H1 (cell line): Measurements from ENCODE around the gene SLIT3. TPM values are rescaled to one million over a fixed set of nuclear protein-coding genes. Genes with fewer than 3 reads are reported as not detected.

Source experiments
- CTCF ChIA-PET: fragments of 300-600 bp; sonication (Branson Sonifier 250); formaldehyde crosslinking; loops from one replicate; lab custom pipeline; 2021; ENCODE audit not compliant: partially characterized antibody; lab: Charles Lee
- POLR2A ChIA-PET: fragments of 300-600 bp; sonication (Branson Sonifier 250); formaldehyde crosslinking; loops from one replicate; lab custom pipeline; 2021; ENCODE audit warnings: inconsistent platforms; ENCODE audit not compliant: partially characterized antibody; lab: Charles Lee
- DNase-seq, 2 experiments: peaks; one replicate each; pipeline versions ENCODE4 v3.0.0 to v3.0.0-alpha.2; 2010 to 2022; ENCODE audit warnings: low spot score in 2 of 2, low read depth in 1 of 2, mixed read lengths in 1 of 2
- FAIRE-seq: peaks from 2 replicates; lab custom pipeline; 2011; peaks lifted over from hg19 to GRCh38; lab: Jason Lieb, UNC
- H2AFZ ChIP-seq: 2 replicates; pipeline ENCODE4 v1.8.1; 2012; ENCODE audit warnings: low read length, inconsistent platforms
- H2AK5ac ChIP-seq: 2 replicates; pipeline ENCODE4 v1.6.1; 2013; ENCODE audit warnings: low read depth, low read length
- H2BK120ac ChIP-seq: replicated peaks from 2 replicates; pipeline ENCODE3; 2013; ENCODE audit warnings: low read depth, low read length, inconsistent platforms
- H2BK12ac ChIP-seq: 2 replicates; pipeline ENCODE4 v1.6.1; 2013; ENCODE audit warnings: low read depth, low read length
- H2BK15ac ChIP-seq: 2 replicates; pipeline ENCODE4 v1.6.1; 2013; ENCODE audit warnings: low read length
- H2BK20ac ChIP-seq: 2 replicates; pipeline ENCODE4 v1.6.1; 2013; ENCODE audit warnings: low read length
- H2BK5ac ChIP-seq: 2 replicates; pipeline ENCODE4 v1.6.1; 2013; ENCODE audit warnings: low read depth, low read length
- H3K14ac ChIP-seq: 2 replicates; pipeline ENCODE4 v1.6.1; 2013; ENCODE audit warnings: inconsistent platforms; ENCODE audit not compliant: insufficient read length
- H3K18ac ChIP-seq: 2 replicates; pipeline ENCODE4 v1.6.1; 2013; ENCODE audit warnings: low read length; ENCODE audit errors: extremely low read depth
- H3K23ac ChIP-seq: 2 replicates; pipeline ENCODE4 v1.6.1; 2013; ENCODE audit warnings: inconsistent platforms; ENCODE audit not compliant: insufficient read length
- H3K23me2 ChIP-seq: 2 replicates; pipeline ENCODE4 v1.6.1; 2013; ENCODE audit warnings: low read depth, low read length
- H3K27ac ChIP-seq: 2 replicates; pipeline ENCODE4 v1.6.1; 2011; ENCODE audit warnings: low read depth, low read length, inconsistent platforms
- H3K27me3 ChIP-seq, 4 experiments: replicated peaks in 1 of 4; 1 replicate in 1 of 4; 2 replicates in 3 of 4; pipeline versions ENCODE4 v1.6.1 to v1.8.1; 2011 to 2013; ENCODE audit warnings: low read length in 3 of 4, mild to moderate bottlenecking in 3 of 4, inconsistent platforms in 2 of 4, mixed read lengths in 2 of 4, moderate library complexity in 1 of 4; ENCODE audit not compliant: control insufficient read depth in 3 of 4, insufficient read depth in 3 of 4; ENCODE audit errors: extremely low read depth in 1 of 4
- H3K36me3 ChIP-seq, 4 experiments: 2 replicates each; pipeline versions ENCODE4 v1.6.1 to v1.8.1; 2011 to 2013; ENCODE audit warnings: mild to moderate bottlenecking in 4 of 4, low read length in 3 of 4, moderate library complexity in 2 of 4, control low read depth in 1 of 4, inconsistent platforms in 1 of 4; ENCODE audit not compliant: insufficient read depth in 4 of 4, control insufficient read depth in 2 of 4
- H3K4ac ChIP-seq: replicated peaks from 2 replicates; pipeline ENCODE3; 2013; ENCODE audit warnings: low read length, low read depth, mixed read lengths, inconsistent platforms; ENCODE audit not compliant: insufficient read length
- H3K4me1 ChIP-seq, 4 experiments: replicated peaks in 1 of 4; 1 replicate in 1 of 4; 2 replicates in 3 of 4; pipeline versions ENCODE4 v1.6.1 to v1.8.1; 2011 to 2013; ENCODE audit warnings: low read length in 3 of 4, inconsistent platforms in 2 of 4, mixed read lengths in 1 of 4; ENCODE audit not compliant: insufficient read depth in 4 of 4, control insufficient read depth in 3 of 4
- H3K4me2 ChIP-seq, 2 experiments: 2 replicates each; pipeline versions ENCODE4 v1.6.1 to v1.8.1; 2011 to 2013; ENCODE audit warnings: low read depth in 2 of 2, low read length in 2 of 2, control low read depth in 1 of 2, inconsistent platforms in 1 of 2, mild to moderate bottlenecking in 1 of 2; ENCODE audit not compliant: insufficient read depth in 1 of 2
- H3K4me3 ChIP-seq, 4 experiments: fragments of 200-600, 300-600 bp in 1 of 4; sonication (generic), shearing (Covaris generic), sonication (Bioruptor Twin) in 1 of 4; 2 replicates each; pipeline versions ENCODE4 v1.5.1 to v1.8.1; 2011 to 2016; ENCODE audit warnings: low read length in 4 of 4, low read depth in 3 of 4, control low read depth in 2 of 4, inconsistent platforms in 2 of 4, mild to moderate bottlenecking in 2 of 4, mixed read lengths in 1 of 4, moderate library complexity in 1 of 4; ENCODE audit not compliant: insufficient read depth in 2 of 4; ENCODE audit errors: extremely low read depth in 1 of 4
- H3K56ac ChIP-seq: replicated peaks from 2 replicates; pipeline ENCODE3; 2013; ENCODE audit warnings: low read depth, mild to moderate bottlenecking, mixed read lengths, low read length, inconsistent platforms; ENCODE audit not compliant: insufficient read length
- H3K79me1 ChIP-seq: 2 replicates; pipeline ENCODE4 v1.6.1; 2013; ENCODE audit warnings: low read depth, low read length, control low read depth
- H3K79me2 ChIP-seq, 2 experiments: 2 replicates each; pipeline versions ENCODE4 v1.6.1 to v1.8.1; 2012 to 2013; ENCODE audit warnings: low read length in 2 of 2, mild to moderate bottlenecking in 2 of 2, inconsistent platforms in 1 of 2; ENCODE audit not compliant: insufficient read depth in 2 of 2, control insufficient read depth in 1 of 2
- H3K9ac ChIP-seq, 4 experiments: replicated peaks in 1 of 4; 1 replicate in 1 of 4; 2 replicates in 3 of 4; pipeline versions ENCODE4 v1.6.1 to v1.8.1; 2011 to 2013; ENCODE audit warnings: low read depth in 3 of 4, low read length in 3 of 4, control low read depth in 2 of 4, mild to moderate bottlenecking in 2 of 4, moderate library complexity in 2 of 4, inconsistent platforms in 1 of 4; ENCODE audit errors: extremely low read depth in 1 of 4
- H3K9me3 ChIP-seq, 2 experiments: 2 replicates each; pipeline versions ENCODE4 v1.6.1 to v1.8.1; 2012 to 2013; ENCODE audit warnings: mild to moderate bottlenecking in 2 of 2, moderate library complexity in 2 of 2, control low read depth in 1 of 2, inconsistent platforms in 1 of 2, low read depth in 1 of 2, low read length in 1 of 2, mixed read lengths in 1 of 2; ENCODE audit not compliant: insufficient read depth in 2 of 2
- H4K20me1 ChIP-seq, 2 experiments: replicated peaks in 1 of 2; 2 replicates each; pipeline versions ENCODE3 to v1.8.1; 2011 to 2013; ENCODE audit warnings: inconsistent platforms in 2 of 2, low read length in 2 of 2, mild to moderate bottlenecking in 1 of 2; ENCODE audit not compliant: insufficient read depth in 2 of 2, control insufficient read depth in 1 of 2
- H4K5ac ChIP-seq: 2 replicates; pipeline ENCODE4 v1.6.1; 2013; ENCODE audit warnings: low read length, low read depth, mixed read lengths, inconsistent platforms; ENCODE audit not compliant: insufficient read length
- H4K8ac ChIP-seq: 2 replicates; pipeline ENCODE4 v1.8.0; 2013; ENCODE audit warnings: mild to moderate bottlenecking, moderate library complexity, low read length, inconsistent platforms; ENCODE audit not compliant: insufficient read depth; ENCODE audit errors: extremely low read depth
- H4K91ac ChIP-seq: replicated peaks from 2 replicates; pipeline ENCODE3; 2013; ENCODE audit warnings: low read length, mixed read lengths, inconsistent platforms; ENCODE audit not compliant: insufficient read length
- CHD2 ChIP-seq: IDR thresholded peaks from 2 replicates; pipeline ENCODE4 v1.6.1; 2012; ENCODE audit warnings: low read length, improper control_type of control experiment
- GABPA ChIP-seq: IDR thresholded peaks from 2 replicates; pipeline ENCODE4 v1.6.1; 2011; ENCODE audit warnings: mild to moderate bottlenecking, low read length, moderate library complexity, borderline replicate concordance; ENCODE audit not compliant: insufficient read depth
- NANOG ChIP-seq: IDR thresholded peaks from 2 replicates; pipeline ENCODE4 v1.6.1; 2011; ENCODE audit warnings: low read length, low read depth, mild to moderate bottlenecking, inconsistent platforms; ENCODE audit not compliant: insufficient read depth, poor library complexity, severe bottlenecking
- POU5F1 ChIP-seq: IDR thresholded peaks from 2 replicates; pipeline ENCODE4 v1.6.1; 2011; ENCODE audit warnings: low read depth, mild to moderate bottlenecking, low read length, moderate library complexity
- RFX5 ChIP-seq: IDR thresholded peaks from 2 replicates; pipeline ENCODE4 v1.6.1; 2011; ENCODE audit warnings: low read depth, low read length, improper control_type of control experiment, borderline replicate concordance
- RXRA ChIP-seq: IDR thresholded peaks from 2 replicates; pipeline ENCODE4 v1.6.1; 2011; ENCODE audit warnings: low read depth, mild to moderate bottlenecking, low read length, moderate library complexity; ENCODE audit not compliant: insufficient read depth
- SIX5 ChIP-seq: IDR thresholded peaks from 2 replicates; pipeline ENCODE4 v1.6.1; 2011; ENCODE audit warnings: mild to moderate bottlenecking, low read depth, low read length
- SRF ChIP-seq: IDR thresholded peaks from 2 replicates; pipeline ENCODE4 v1.6.1; 2011; ENCODE audit warnings: mild to moderate bottlenecking, low read depth, low read length, moderate library complexity
- SUZ12 ChIP-seq: fragments of 200-600 bp; sonication (generic); IDR thresholded peaks from 2 replicates; pipeline ENCODE4 v1.6.1; 2012; ENCODE audit warnings: mild to moderate bottlenecking, inconsistent platforms, low read length, moderate library complexity, mixed read lengths
- WGBS, 2 experiments: shearing (Covaris generic) in 1 of 2; methylation state at CpG; one replicate each; pipeline versions ENCODE4 v1.1.6 to v1.1.7; 2013 to 2015; ENCODE audit warnings: low lambda C conversion rate in 2 of 2, mixed read lengths in 2 of 2, inconsistent platforms in 1 of 2, low coverage in 1 of 2, missing lambda C conversion rate in 1 of 2; ENCODE audit not compliant: insufficient replicate concordance in 2 of 2, insufficient coverage in 1 of 2, insufficient read length in 1 of 2; ENCODE audit errors: extremely low coverage in 1 of 2, missing lambda C conversion rate in 1 of 2; 5-methylcytosine and 5-hydroxymethylcytosine counted together
- polyA plus RNA-seq, 7 experiments: library from polyadenylated mRNA; depleted of rRNA in 3 of 7; stranded (reverse) in 5 of 7; unstranded in 2 of 7; fragments of >200 nt in 5 of 7; fragments of 200-250 nt in 2 of 7; gene quantifications; 1 replicate in 5 of 7; 2 replicates in 1 of 7; 4 replicates in 1 of 7; pipeline versions ENCODE4 v1.2.1 to v1.2.3, GENCODE V29; 2011 to 2013; ENCODE audit warnings: missing spikeins in 2 of 7, mixed read lengths in 2 of 7
- total RNA-seq: library from RNA; stranded (reverse); fragmentation: NEBNext Ultra II Directional; extraction: Animal tissue kit (Norgen Biotek cat#: 25700); gene quantifications from 2 replicates; pipeline ENCODE4 v1.2.1, GENCODE V29; 2021
- TF ChIP-seq, protein P1 (sequence below): IDR thresholded peaks from 2 replicates; pipeline ENCODE4 v1.6.1; 2012; ENCODE audit warnings: inconsistent platforms

SLIT3 gene
- total and polyA plus RNA-seq, 2 of the 8 experiments (the other 6 are each of a cell fraction or from before 2014, with no cell fraction given): 1.1 to 1.2 TPM

- H2BK120ac ChIP-seq: no peak overlapping the region
- H3K9ac ChIP-seq: no peak overlapping the region
- FAIRE-seq: no peak
- TF ChIP-seq CHD2: no peak
- TF ChIP-seq, protein P1, sequence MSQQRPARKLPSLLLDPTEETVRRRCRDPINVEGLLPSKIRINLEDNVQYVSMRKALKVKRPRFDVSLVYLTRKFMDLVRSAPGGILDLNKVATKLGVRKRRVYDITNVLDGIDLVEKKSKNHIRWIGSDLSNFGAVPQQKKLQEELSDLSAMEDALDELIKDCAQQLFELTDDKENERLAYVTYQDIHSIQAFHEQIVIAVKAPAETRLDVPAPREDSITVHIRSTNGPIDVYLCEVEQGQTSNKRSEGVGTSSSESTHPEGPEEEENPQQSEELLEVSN: no peak
- TF ChIP-seq SUZ12: no peak
- TF ChIP-seq SRF: no peak
- no peak for TF ChIP-seq NANOG
- no peak for TF ChIP-seq SIX5
- no peak for TF ChIP-seq RFX5
- TF ChIP-seq RXRA: no peak
- no peak for TF ChIP-seq POU5F1
- no peak for TF ChIP-seq GABPA
- no peak overlapping the region for H3K27ac ChIP-seq
- H3K14ac ChIP-seq: no peak overlapping the region
- 100% methylated on average over 3 of the region's 3 CpGs; no CpG with 5 or more reads in 1 of the 2 experiments for WGBS, 2 experiments
- H4K5ac ChIP-seq: no peak overlapping the region
- no peaks in the 10 kb centered on the region for H3K79me2 ChIP-seq
- no peak overlapping the region for H3K4me3 ChIP-seq
- no peaks in the 10 kb centered on the region for H3K36me3 ChIP-seq
- no peak overlapping the region for H2AFZ ChIP-seq
- no peak overlapping the region for H4K8ac ChIP-seq
- ChIA-PET CTCF (interaction anchor here (0.7 to 0.9 kb wide), 2 partner anchors 257 to 538 kb away, joined by 3 to 4 read pairs; no protein-coding TSS in a partner anchor), POLR2A (no interaction called here)
- H3K9me3 ChIP-seq: no peaks in the 10 kb centered on the region
- no peak overlapping the region for H2BK15ac ChIP-seq
- no peak overlapping the region for H2BK5ac ChIP-seq
- no peak overlapping the region for H3K23ac ChIP-seq
- no peak for DNase-seq
- H3K4ac ChIP-seq: no peak overlapping the region
- no peak overlapping the region for H4K91ac ChIP-seq
- no peak overlapping the region for H2AK5ac ChIP-seq
- no peaks in the 10 kb centered on the region for H3K4me1 ChIP-seq
- H3K18ac ChIP-seq: no peak overlapping the region
- H3K79me1 ChIP-seq: no peaks in the 10 kb centered on the region
- H3K27me3 ChIP-seq: no peaks in the 10 kb centered on the region
- no peaks in the 10 kb centered on the region for H4K20me1 ChIP-seq
- H3K4me2 ChIP-seq: no peak overlapping the region
- H2BK20ac ChIP-seq: no peak overlapping the region
- no peaks in the 10 kb centered on the region for H3K23me2 ChIP-seq
- H2BK12ac ChIP-seq: no peak overlapping the region
- H3K56ac ChIP-seq: no peak overlapping the region
Observed at GRCh38 chr5:169244812-169245211, 56.1 kb downstream of the SLIT3 start.
